Testis (tissue), 3 donors: ENCODE measurements around the gene CD300LF. TPM values are rescaled to one million over a fixed set of nuclear protein-coding genes. Genes with fewer than 3 reads are reported as not detected.

Experiments used
- DNase-seq: peaks from one replicate; pipeline ENCODE4 v3.0.0-alpha.2; 2019
- H3K27ac ChIP-seq, 2 donors: fragments of 200-600 bp; sonication (generic); one replicate each; pipeline ENCODE4 v1.5.1; 2019
- H3K27me3 ChIP-seq: fragments of 200-600 bp; sonication (generic); one replicate; pipeline ENCODE4 v1.5.1; 2019
- H3K36me3 ChIP-seq: fragments of 200-600 bp; sonication (generic); one replicate; pipeline ENCODE4 v1.5.1; 2017; ENCODE audit warnings: low read depth; ENCODE audit errors: missing control alignments
- H3K4me1 ChIP-seq: fragments of 200-600 bp; sonication (generic); one replicate; pipeline ENCODE4 v1.5.1; 2019
- H3K4me3 ChIP-seq, 2 donors: fragments of 200-600 bp; sonication (generic); one replicate each; pipeline ENCODE4 v1.5.1; 2017 to 2019
- H3K9me3 ChIP-seq: fragments of 200-600 bp; sonication (generic); one replicate; pipeline ENCODE4 v1.5.1; 2017
- POLR2A ChIP-seq: fragments of 450-650 bp; IDR thresholded peaks from one replicate; pipeline ENCODE4 v1.6.1; 2017; ENCODE audit warnings: antibody characterized with exemption, mild to moderate bottlenecking, moderate library complexity
- WGBS, 2 donors: methylation state at CpG; one replicate each; pipeline ENCODE4 v1.1.5; 2018; 5-methylcytosine and 5-hydroxymethylcytosine counted together
- intact Hi-C: fragments of 100-400 bp; cut with DNase I; formaldehyde crosslinking; loops from one replicate; pipeline ENCODE4 v1.15.1; 2023; ENCODE audit warnings: low total_unique reads
- polyA plus RNA-seq: library from polyadenylated mRNA; stranded (reverse); fragments of 350-450 nt; fragmentation: Illumina TruSeq; extraction: RNeasy Lipid Tissue Mini Kit (QIAGEN cat#74804); gene quantifications from one replicate; pipeline ENCODE4 v1.2.3, GENCODE V29; 2014; ENCODE audit warnings: low read depth, low replicate concordance; ENCODE audit not compliant: insufficient read depth
- total RNA-seq, 2 donors: library from RNA; depleted of rRNA; stranded (reverse); fragments of >200 nt; gene quantifications; one replicate each; pipeline ENCODE4 v1.2.3, GENCODE V29; 2016
- TF ChIP-seq, protein P1 (sequence below), 3 experiments: fragments of 450-650 bp in 2 of 3; fragments of 200-600 bp in 1 of 3; sonication (generic) in 1 of 3; IDR thresholded peaks; one replicate each; pipeline ENCODE4 v1.5.1; 2016 to 2019; ENCODE audit warnings: antibody characterized with exemption in 3 of 3, mild to moderate bottlenecking in 2 of 3, moderate library complexity in 1 of 3

CD300LF gene
- total and polyA plus RNA-seq, 3 donors from 2014 or later, result 0.43 to 1.1 (median 0.79) TPM

GRCh38 chr17:74750327-74751069 lies 37.8 kb upstream of the CD300LF start:
- H3K4me1 ChIP-seq, result peaks cover 38% of the 10 kb centered on the region
- intact Hi-C loops, result no loop called here
- peak overlapping the region; percentile 60 to 79 for H3K27ac ChIP-seq
- H3K27me3 ChIP-seq, result no peaks in the 10 kb centered on the region
- 59% methylated on average over 13 of the region's 13 CpGs for WGBS, 2 donors
- DNase-seq, result no peak
- no peaks in the 10 kb centered on the region for H3K9me3 ChIP-seq
- no peaks in the 10 kb centered on the region for H3K36me3 ChIP-seq
- no peak for TF ChIP-seq POLR2A
- TF ChIP-seq, protein P1, sequence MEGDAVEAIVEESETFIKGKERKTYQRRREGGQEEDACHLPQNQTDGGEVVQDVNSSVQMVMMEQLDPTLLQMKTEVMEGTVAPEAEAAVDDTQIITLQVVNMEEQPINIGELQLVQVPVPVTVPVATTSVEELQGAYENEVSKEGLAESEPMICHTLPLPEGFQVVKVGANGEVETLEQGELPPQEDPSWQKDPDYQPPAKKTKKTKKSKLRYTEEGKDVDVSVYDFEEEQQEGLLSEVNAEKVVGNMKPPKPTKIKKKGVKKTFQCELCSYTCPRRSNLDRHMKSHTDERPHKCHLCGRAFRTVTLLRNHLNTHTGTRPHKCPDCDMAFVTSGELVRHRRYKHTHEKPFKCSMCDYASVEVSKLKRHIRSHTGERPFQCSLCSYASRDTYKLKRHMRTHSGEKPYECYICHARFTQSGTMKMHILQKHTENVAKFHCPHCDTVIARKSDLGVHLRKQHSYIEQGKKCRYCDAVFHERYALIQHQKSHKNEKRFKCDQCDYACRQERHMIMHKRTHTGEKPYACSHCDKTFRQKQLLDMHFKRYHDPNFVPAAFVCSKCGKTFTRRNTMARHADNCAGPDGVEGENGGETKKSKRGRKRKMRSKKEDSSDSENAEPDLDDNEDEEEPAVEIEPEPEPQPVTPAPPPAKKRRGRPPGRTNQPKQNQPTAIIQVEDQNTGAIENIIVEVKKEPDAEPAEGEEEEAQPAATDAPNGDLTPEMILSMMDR (IDR thresholded peaks at IDR 0.05), result no peak
- peak overlapping the region in 1 of 2 donors; percentile 91 for H3K4me3 ChIP-seq

GRCh38 chr17:74750039-74750326 lies 37.3 kb upstream of the CD300LF start:
- 21 to 30% methylated on average over 6 of the region's 6 CpGs for WGBS, 2 donors
- peaks cover 38% of the 10 kb centered on the region for H3K4me1 ChIP-seq
- no peak for TF ChIP-seq POLR2A
- TF ChIP-seq, protein P1 (IDR thresholded peaks at IDR 0.05), result no peak

GRCh38 chr17:74749279-74750038 lies 36.7 kb upstream of the CD300LF start:
- Histone ChIP-seq H3K27ac (peak overlapping the region; percentile 60 to 79), H3K36me3 (no peaks in the 10 kb centered on the region), H3K4me1 (peaks cover 38% of the 10 kb centered on the region), H3K27me3 (no peaks in the 10 kb centered on the region), H3K9me3 (no peaks in the 10 kb centered on the region), H3K4me3 (peak overlapping the region; percentile 87 to 91)
- WGBS, 2 donors, result 3 to 7% methylated on average over 38 to 41 of the region's 46 CpGs
- TF ChIP-seq POLR2A, result no peak
- TF ChIP-seq, protein P1 (IDR thresholded peaks at IDR 0.05), result no peak
- DNase-seq, result no peak
- intact Hi-C loops, result no loop called here

More at GRCh38 chr17:74750039-74750326, 37.3 kb upstream of the CD300LF start:
- no peaks in the 10 kb centered on the region for H3K9me3 ChIP-seq
- intact Hi-C loops, result no loop called here
- no peaks in the 10 kb centered on the region for H3K27me3 ChIP-seq
- peak overlapping the region; percentile 60 to 79 for H3K27ac ChIP-seq
- H3K36me3 ChIP-seq, result no peaks in the 10 kb centered on the region
- no peak for DNase-seq
- H3K4me3 ChIP-seq, result peak overlapping the region; percentile 87 to 91

DNA sequence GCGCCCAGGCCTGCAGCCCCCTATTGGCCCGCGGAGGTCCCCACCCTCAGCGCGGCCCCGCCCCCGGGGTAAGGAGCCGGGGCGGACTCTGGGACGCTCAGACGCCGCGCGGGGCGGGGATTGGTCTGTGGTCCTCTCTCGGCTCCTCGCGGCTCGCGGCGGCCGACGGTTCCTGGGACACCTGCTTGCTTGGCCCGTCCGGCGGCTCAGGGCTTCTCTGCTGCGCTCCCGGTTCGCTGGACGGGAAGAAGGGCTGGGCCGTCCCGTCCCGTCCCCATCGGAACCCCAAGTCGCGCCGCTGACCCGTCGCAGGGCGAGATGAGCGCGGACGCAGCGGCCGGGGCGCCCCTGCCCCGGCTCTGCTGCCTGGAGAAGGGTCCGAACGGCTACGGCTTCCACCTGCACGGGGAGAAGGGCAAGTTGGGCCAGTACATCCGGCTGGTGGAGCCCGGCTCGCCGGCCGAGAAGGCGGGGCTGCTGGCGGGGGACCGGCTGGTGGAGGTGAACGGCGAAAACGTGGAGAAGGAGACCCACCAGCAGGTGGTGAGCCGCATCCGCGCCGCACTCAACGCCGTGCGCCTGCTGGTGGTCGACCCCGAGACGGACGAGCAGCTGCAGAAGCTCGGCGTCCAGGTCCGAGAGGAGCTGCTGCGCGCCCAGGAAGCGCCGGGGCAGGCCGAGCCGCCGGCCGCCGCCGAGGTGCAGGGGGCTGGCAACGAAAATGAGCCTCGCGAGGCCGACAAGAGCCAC lies 36.0 kb upstream of the CD300LF start, which contains the start of gene NHERF1:
NHERF1 (plus strand) TSS at position 100 of the 750 bp plus-strand sequence; CDS start at position 319, 219 bp downstream.
- 0% methylated on average over 1 to 23 of the region's 90 CpGs for whole genome bisulfite sequencing, 2 donors
- no peaks in the 10 kb centered on the region for H3K36me3 ChIP-seq
- H3K9me3 ChIP-seq, result no peaks in the 10 kb centered on the region
- H3K4me1 ChIP-seq, result peaks cover 38% of the 10 kb centered on the region
- peak; percentile 95 for DNase-seq
- H3K4me3 ChIP-seq, result peak within 1 kb of the TSS; percentile 87 to 91
- no peaks in the 10 kb centered on the region for H3K27me3 ChIP-seq
- H3K27ac ChIP-seq, result peak within 1 kb of the TSS; percentile 66 to 79
- intact Hi-C loops, result no loop called here
- TF ChIP-seq, protein P1 (IDR thresholded peaks at IDR 0.05), result peak in 1 of 3 experiments; percentile 29
- peak; percentile 37 for TF ChIP-seq POLR2A
